H9 (cell line): ENCODE results near the gene RHEBL1. TPM values are rescaled to one million over a fixed set of nuclear protein-coding genes. Genes with fewer than 3 reads are reported as not detected.

Source experiments
- DNase-seq: peaks from one replicate; pipeline ENCODE4 v3.0.0-alpha.2; 2017
- H2AFZ ChIP-seq: one replicate; pipeline ENCODE4 v1.6.1; 2013; ENCODE audit warnings: mild to moderate bottlenecking, low read length, control low read depth, moderate library complexity
- H2AK5ac ChIP-seq: 2 replicates; pipeline ENCODE4 v1.6.1; 2013; ENCODE audit warnings: low read length, control low read depth, mixed read lengths; ENCODE audit not compliant: insufficient read length
- H2BK120ac ChIP-seq: one replicate; pipeline ENCODE4 v1.6.1; 2013; ENCODE audit warnings: low read depth, mild to moderate bottlenecking, low read length, control low read depth, inconsistent platforms; ENCODE audit not compliant: poor library complexity, severe bottlenecking
- H2BK12ac ChIP-seq: 2 replicates; pipeline ENCODE4 v1.6.1; 2013; ENCODE audit warnings: low read length, control low read depth, mixed read lengths, low read depth; ENCODE audit not compliant: insufficient read length
- H2BK15ac ChIP-seq: 2 replicates; pipeline ENCODE4 v1.6.1; 2013; ENCODE audit warnings: low read depth, low read length, control low read depth
- H2BK20ac ChIP-seq: one replicate; pipeline ENCODE4 v1.6.1; 2013; ENCODE audit warnings: low read depth, mild to moderate bottlenecking, low read length, control low read depth, inconsistent platforms; ENCODE audit not compliant: poor library complexity, severe bottlenecking
- H2BK5ac ChIP-seq: 2 replicates; pipeline ENCODE4 v1.6.1; 2013; ENCODE audit warnings: low read length, control low read depth, mixed read lengths; ENCODE audit not compliant: insufficient read length
- H3K14ac ChIP-seq: 2 replicates; pipeline ENCODE4 v1.6.1; 2013; ENCODE audit warnings: low read length, control low read depth; ENCODE audit not compliant: insufficient read depth
- H3K18ac ChIP-seq: 2 replicates; pipeline ENCODE4 v1.6.1; 2013; ENCODE audit warnings: low read depth, mild to moderate bottlenecking, mixed read lengths, low read length, control low read depth; ENCODE audit not compliant: insufficient read length
- H3K23ac ChIP-seq: 2 replicates; pipeline ENCODE4 v1.6.1; 2013; ENCODE audit warnings: low read length, control low read depth, mixed read lengths, low read depth; ENCODE audit not compliant: insufficient read length
- H3K23me2 ChIP-seq: 2 replicates; pipeline ENCODE4 v1.6.1; 2013; ENCODE audit warnings: low read depth, mild to moderate bottlenecking, mixed read lengths, low read length, control low read depth; ENCODE audit not compliant: insufficient read length, poor library complexity, severe bottlenecking
- H3K27ac ChIP-seq: 2 replicates; pipeline ENCODE4 v1.5.1; 2013; ENCODE audit warnings: low read length, control low read depth, mixed read lengths, low read depth; ENCODE audit not compliant: insufficient read length
- H3K27me3 ChIP-seq: 2 replicates; pipeline ENCODE4 v1.6.1; 2013; ENCODE audit warnings: low read length, control low read depth, inconsistent platforms; ENCODE audit not compliant: insufficient read depth
- H3K4ac ChIP-seq: 2 replicates; pipeline ENCODE4 v1.6.1; 2013; ENCODE audit warnings: low read depth, mild to moderate bottlenecking, control low read depth, inconsistent platforms, low read length, moderate library complexity
- H3K4me1 ChIP-seq: 2 replicates; pipeline ENCODE4 v1.6.1; 2013; ENCODE audit warnings: low read length, control low read depth, inconsistent platforms; ENCODE audit not compliant: insufficient read depth
- H3K4me2 ChIP-seq: 2 replicates; pipeline ENCODE4 v1.6.1; 2013; ENCODE audit warnings: low read length, control low read depth, mixed read lengths; ENCODE audit not compliant: insufficient read length, insufficient read depth
- H3K56ac ChIP-seq: 2 replicates; pipeline ENCODE4 v1.6.1; 2013; ENCODE audit warnings: low read depth, mild to moderate bottlenecking, mixed read lengths, low read length, control low read depth; ENCODE audit not compliant: insufficient read length
- H3K79me1 ChIP-seq: 2 replicates; pipeline ENCODE4 v1.6.1; 2013; ENCODE audit warnings: low read depth, mild to moderate bottlenecking, moderate library complexity, low read length, control low read depth, inconsistent platforms; ENCODE audit not compliant: insufficient read depth, poor library complexity, severe bottlenecking
- H3K79me2 ChIP-seq: 2 replicates; pipeline ENCODE4 v1.6.1; 2013; ENCODE audit warnings: low read length, control low read depth, inconsistent platforms; ENCODE audit not compliant: insufficient read depth
- H3K9ac ChIP-seq: 2 replicates; pipeline ENCODE4 v1.6.1; 2013; ENCODE audit warnings: low read length, control low read depth, mixed read lengths; ENCODE audit not compliant: insufficient read length; ENCODE audit errors: extremely low read depth
- H3K9me3 ChIP-seq: one replicate; pipeline ENCODE4 v1.6.1; 2013; ENCODE audit warnings: low read depth, low read length, inconsistent platforms; ENCODE audit not compliant: control insufficient read depth
- H3T11ph ChIP-seq: one replicate; pipeline ENCODE4 v1.6.1; 2013; ENCODE audit warnings: mild to moderate bottlenecking, low read length, control low read depth, inconsistent platforms
- H4K20me1 ChIP-seq: one replicate; pipeline ENCODE4 v1.6.1; 2013; ENCODE audit not compliant: control insufficient read depth, insufficient read length, insufficient read depth
- H4K5ac ChIP-seq: 2 replicates; pipeline ENCODE4 v1.6.1; 2013; ENCODE audit warnings: low read depth, mild to moderate bottlenecking, mixed read lengths, low read length, control low read depth; ENCODE audit not compliant: insufficient read length
- H4K8ac ChIP-seq: replicated peaks from 2 replicates; pipeline ENCODE4 v1.6.1; 2013; ENCODE audit warnings: low read length, control low read depth, mixed read lengths, low read depth; ENCODE audit not compliant: insufficient read length
- H4K91ac ChIP-seq: 2 replicates; pipeline ENCODE4 v1.6.1; 2013; ENCODE audit warnings: low read depth, mild to moderate bottlenecking, moderate library complexity, mixed read lengths, low read length, control low read depth; ENCODE audit not compliant: insufficient read length
- H3K27ac Mint-ChIP-seq, 3 experiments: 2 replicates in 2 of 3; 3 replicates in 1 of 3; pipeline ENCODE4 v1.8.0; 2020 to 2021; ENCODE audit warnings: mixed read lengths in 3 of 3, mild to moderate bottlenecking in 1 of 3, moderate library complexity in 1 of 3
- H3K27me3 Mint-ChIP-seq: 2 replicates; pipeline ENCODE4 v1.8.0; 2021; ENCODE audit warnings: low read depth, mild to moderate bottlenecking, moderate library complexity, mixed read lengths
- H3K36me3 Mint-ChIP-seq, 3 experiments: 2 replicates in 2 of 3; 3 replicates in 1 of 3; pipeline ENCODE4 v1.8.0; 2020 to 2021; ENCODE audit warnings: low read depth in 3 of 3, mixed read lengths in 3 of 3; ENCODE audit not compliant: insufficient read depth in 1 of 3
- H3K4me1 Mint-ChIP-seq, 2 experiments: 2 replicates each; pipeline ENCODE4 v1.8.0; 2020; ENCODE audit warnings: mixed read lengths in 2 of 2
- H3K4me3 Mint-ChIP-seq, 2 experiments: 2 replicates in 1 of 2; 3 replicates in 1 of 2; pipeline ENCODE4 v1.8.0; 2020 to 2021; ENCODE audit warnings: mild to moderate bottlenecking in 2 of 2, mixed read lengths in 2 of 2, moderate library complexity in 1 of 2
- H3K9me3 Mint-ChIP-seq, 2 experiments: 2 replicates in 1 of 2; 3 replicates in 1 of 2; pipeline ENCODE4 v1.8.0; 2020; ENCODE audit warnings: mild to moderate bottlenecking in 2 of 2, mixed read lengths in 2 of 2, moderate library complexity in 1 of 2
- CTCF ChIP-seq: fragments of 200-600 bp; sonication (generic); conservative IDR thresholded peaks from 3 replicates; pipeline ENCODE4 v1.8.0; 2021; ENCODE audit warnings: antibody characterized with exemption, mild to moderate bottlenecking
- WGBS: extraction: QIAGEN DNeasy Blood & Tissue Kit; methylation state at CpG from one replicate; pipeline ENCODE4 v1.1.7; 2013; ENCODE audit warnings: missing lambda C conversion rate, low lambda C conversion rate, mixed read lengths; ENCODE audit not compliant: insufficient read length; ENCODE audit errors: extremely low coverage; 5-methylcytosine and 5-hydroxymethylcytosine counted together
- total RNA-seq: library from RNA; stranded (reverse); gene quantifications from 2 replicates; pipeline ENCODE4 v1.2.1, GENCODE V29; 2021

Gene RHEBL1
- total RNA-seq, 1 experiment from 2014 or later: 4.0 TPM

GRCh38 chr12:49092816-49093406 is 23.1 kb upstream of the RHEBL1 start:
- no peak overlapping the region for H2BK5ac ChIP-seq
- peaks cover 81% of the 10 kb centered on the region for H3K27me3 Mint-ChIP-seq
- no peaks in the 10 kb centered on the region for H3K79me2 ChIP-seq
- H3K14ac ChIP-seq: no peak overlapping the region
- H2BK12ac ChIP-seq: no peak overlapping the region
- no peak overlapping the region for H3K9ac ChIP-seq
- peaks cover 8% of the 10 kb centered on the region for H4K20me1 ChIP-seq
- H4K8ac ChIP-seq: no peak overlapping the region
- no peak overlapping the region for H3K27ac ChIP-seq
- peaks cover 37 to 64% of the 10 kb centered on the region in 2 experiments for H3K4me1 Mint-ChIP-seq
- H4K5ac ChIP-seq: no peak overlapping the region
- no peak overlapping the region for H3T11ph ChIP-seq
- no peak overlapping the region for H2BK120ac ChIP-seq
- WGBS: no CpG with 5 or more reads among the region's 4 CpGs
- peak overlapping the region in 1 of 2 experiments; percentile 77; a peak in 2 of 5 replicates for H3K4me3 Mint-ChIP-seq
- no peak overlapping the region for H2BK15ac ChIP-seq
- no peaks in the 10 kb centered on the region for H3K9me3 ChIP-seq
- TF ChIP-seq CTCF: no peak
- H3K36me3 Mint-ChIP-seq: peaks cover 2 to 13% (median 9%) of the 10 kb centered on the region in 3 experiments; a peak in 5 of 7 replicates
- no peak overlapping the region for H3K56ac ChIP-seq
- H3K23me2 ChIP-seq: peaks cover 18% of the 10 kb centered on the region
- peak overlapping the region in 1 of 3 experiments; percentile 31; a peak in 1 of 7 replicates for H3K27ac Mint-ChIP-seq
- no peak overlapping the region for H2AFZ ChIP-seq
- DNase-seq: no peak
- no peaks in the 10 kb centered on the region; a peak in 1 of 5 replicates for H3K9me3 Mint-ChIP-seq
- H4K91ac ChIP-seq: no peak overlapping the region
- H3K4me1 ChIP-seq: no peaks in the 10 kb centered on the region
- H3K79me1 ChIP-seq: no peaks in the 10 kb centered on the region
- no peak overlapping the region for H2BK20ac ChIP-seq
- no peak overlapping the region for H3K4me2 ChIP-seq
- H2AK5ac ChIP-seq: no peak overlapping the region
- H3K4ac ChIP-seq: no peak overlapping the region
- peaks cover 64% of the 10 kb centered on the region for H3K27me3 ChIP-seq
- no peak overlapping the region for H3K23ac ChIP-seq
- H3K18ac ChIP-seq: no peak overlapping the region
